ENCODE results near the gene VIPR2. TPM values are rescaled to one million over a fixed set of nuclear protein-coding genes. Genes with fewer than 3 reads are reported as not detected.
A peak's percentile ranks its signal among the peaks of the same experiment; 100 is the strongest.

VIPR2 gene
- total RNA-seq, 1 experiment from 2014 or later = not detected

- no peaks in the 10 kb centered on the region for H3F3A ChIP-seq (ENCODE audit: insufficient read depth, low read depth)
- no peak overlapping the region for H3K27ac ChIP-seq
- H3K27me3 ChIP-seq (ENCODE audit: insufficient read depth, low read depth) = peaks cover 86% of the 10 kb centered on the region
- H2AFZ ChIP-seq = no peak overlapping the region
- TF ChIP-seq CTCF (conservative IDR thresholded peaks at IDR 0.05) = no peak
- 0 out of 2 replicates have a peak, but pooled peaks have one; percentile 11 for TF ChIP-seq EZH2 (IDR thresholded peaks at IDR 0.05; ENCODE audit: low read depth)
- no peaks in the 10 kb centered on the region for H3K9me3 ChIP-seq (ENCODE audit: insufficient read depth, low read depth)
- no TSS peak for BruUV-seq (replicated peaks)
- H3K36me3 ChIP-seq (ENCODE audit: low read depth) = no peaks in the 10 kb centered on the region
- no peaks in the 10 kb centered on the region for H3K9me2 ChIP-seq (ENCODE audit: insufficient read depth)
- no peaks in the 10 kb centered on the region for H3K4me1 ChIP-seq (replicated peaks; ENCODE audit: insufficient read depth)
- CTCF ChIA-PET = no interaction called here
- POLR2A ChIA-PET (ENCODE audit: unreplicated experiment) = no interaction called here
- no peak overlapping the region for H3K4me2 ChIP-seq
- intact Hi-C loops (cut with micrococcal nuclease; ENCODE audit: unreplicated experiment) = no loop called here
- DNase-seq = no peak
- peaks cover 4% of the 10 kb centered on the region; the same call in 1 of the 2 replicates for H4K20me1 ChIP-seq (ENCODE audit: insufficient read depth)
- no peak overlapping the region for H3K4me3 ChIP-seq
- H3K79me2 ChIP-seq (ENCODE audit: low read depth) = no peaks in the 10 kb centered on the region
Measured at GRCh38 chr7:159105066-159105780, 39.4 kb downstream of the VIPR2 start.

GRCh38 chr7:159104188-159104920 is 40.3 kb downstream of the VIPR2 start:
- TF ChIP-seq EZH2 (IDR thresholded peaks at IDR 0.05; ENCODE audit: low read depth) (no peak; the same call in 1 of the 2 replicates), CTCF (conservative IDR thresholded peaks at IDR 0.05) (no peak)
- H3K27me3 ChIP-seq (ENCODE audit: insufficient read depth, low read depth) = peaks cover 86% of the 10 kb centered on the region
- CTCF ChIA-PET = no interaction called here
- H3K4me1 ChIP-seq (replicated peaks; ENCODE audit: insufficient read depth) = no peaks in the 10 kb centered on the region
- no peaks in the 10 kb centered on the region for H3K79me2 ChIP-seq (ENCODE audit: low read depth)
- intact Hi-C loops (cut with micrococcal nuclease; ENCODE audit: unreplicated experiment) = no loop called here
- H3K36me3 ChIP-seq (ENCODE audit: low read depth) = no peaks in the 10 kb centered on the region
- peaks cover 4% of the 10 kb centered on the region; the same call in 1 of the 2 replicates for H4K20me1 ChIP-seq (ENCODE audit: insufficient read depth)
- H3K27ac ChIP-seq = no peak overlapping the region
- no peak overlapping the region for H2AFZ ChIP-seq
- no TSS peak for BruUV-seq (replicated peaks)
- no peaks in the 10 kb centered on the region for H3F3A ChIP-seq (ENCODE audit: insufficient read depth, low read depth)
- no peak overlapping the region for H3K4me3 ChIP-seq
- DNase-seq = no peak
- POLR2A ChIA-PET (ENCODE audit: unreplicated experiment) = no interaction called here
- H3K4me2 ChIP-seq = no peak overlapping the region
- H3K9me2 ChIP-seq (ENCODE audit: insufficient read depth) = no peaks in the 10 kb centered on the region
- H3K9me3 ChIP-seq (ENCODE audit: insufficient read depth, low read depth) = no peaks in the 10 kb centered on the region

GRCh38 chr7:159103382-159104187 is 41.1 kb downstream of the VIPR2 start:
- Histone ChIP-seq H3K9me3 (ENCODE audit: insufficient read depth, low read depth) (no peaks in the 10 kb centered on the region), H3K27ac (no peak overlapping the region), H3K4me1 (replicated peaks; ENCODE audit: insufficient read depth) (no peaks in the 10 kb centered on the region)

More at GRCh38 chr7:159103382-159104187, 41.1 kb downstream of the VIPR2 start:
- ChIA-PET CTCF (no interaction called here), POLR2A (ENCODE audit: unreplicated experiment) (no interaction called here)
- H3K79me2 ChIP-seq (ENCODE audit: low read depth) = no peaks in the 10 kb centered on the region
- no peaks in the 10 kb centered on the region for H3K36me3 ChIP-seq (ENCODE audit: low read depth)
- H3K9me2 ChIP-seq (ENCODE audit: insufficient read depth) = no peaks in the 10 kb centered on the region
- BruUV-seq (replicated peaks) = no TSS peak
- peaks cover 86% of the 10 kb centered on the region for H3K27me3 ChIP-seq (ENCODE audit: insufficient read depth, low read depth)
- no peak overlapping the region for H3K4me2 ChIP-seq
- no peak overlapping the region for H3K4me3 ChIP-seq
- no peaks in the 10 kb centered on the region for H3F3A ChIP-seq (ENCODE audit: insufficient read depth, low read depth)
- TF ChIP-seq EZH2 (IDR thresholded peaks at IDR 0.05; ENCODE audit: low read depth) = peak; percentile 82; the same call in 1 of the 2 replicates
- TF ChIP-seq CTCF (conservative IDR thresholded peaks at IDR 0.05) = no peak
- no peak overlapping the region for H2AFZ ChIP-seq
- peaks cover 2% of the 10 kb centered on the region; the same call in 1 of the 2 replicates for H4K20me1 ChIP-seq (ENCODE audit: insufficient read depth)
- intact Hi-C loops (cut with micrococcal nuclease; ENCODE audit: unreplicated experiment) = no loop called here
- DNase-seq = no peak
